ENCODE data around the gene GPR31.

Gene GPR31

DNA sequence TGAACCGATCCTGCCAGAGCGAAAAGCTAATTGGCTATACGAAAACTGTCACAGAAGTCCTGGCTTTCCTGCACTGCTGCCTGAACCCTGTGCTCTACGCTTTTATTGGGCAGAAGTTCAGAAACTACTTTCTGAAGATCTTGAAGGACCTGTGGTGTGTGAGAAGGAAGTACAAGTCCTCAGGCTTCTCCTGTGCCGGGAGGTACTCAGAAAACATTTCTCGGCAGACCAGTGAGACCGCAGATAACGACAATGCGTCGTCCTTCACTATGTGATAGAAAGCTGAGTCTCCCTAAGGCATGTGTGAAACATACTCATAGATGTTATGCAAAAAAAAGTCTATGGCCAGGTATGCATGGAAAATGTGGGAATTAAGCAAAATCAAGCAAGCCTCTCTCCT lies 20.7 kb downstream of the GPR31 start:
- no peak for DNase-seq

DNA sequence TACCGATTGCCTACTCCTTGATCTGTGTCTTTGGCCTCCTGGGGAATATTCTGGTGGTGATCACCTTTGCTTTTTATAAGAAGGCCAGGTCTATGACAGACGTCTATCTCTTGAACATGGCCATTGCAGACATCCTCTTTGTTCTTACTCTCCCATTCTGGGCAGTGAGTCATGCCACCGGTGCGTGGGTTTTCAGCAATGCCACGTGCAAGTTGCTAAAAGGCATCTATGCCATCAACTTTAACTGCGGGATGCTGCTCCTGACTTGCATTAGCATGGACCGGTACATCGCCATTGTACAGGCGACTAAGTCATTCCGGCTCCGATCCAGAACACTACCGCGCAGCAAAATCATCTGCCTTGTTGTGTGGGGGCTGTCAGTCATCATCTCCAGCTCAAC lies 21.4 kb downstream of the GPR31 start:
- no peak for DNase-seq

- DNase-seq = no peak
Observed at GRCh38 chr6:167134448-167135328, 23.1 kb downstream of the GPR31 start.

DNA sequence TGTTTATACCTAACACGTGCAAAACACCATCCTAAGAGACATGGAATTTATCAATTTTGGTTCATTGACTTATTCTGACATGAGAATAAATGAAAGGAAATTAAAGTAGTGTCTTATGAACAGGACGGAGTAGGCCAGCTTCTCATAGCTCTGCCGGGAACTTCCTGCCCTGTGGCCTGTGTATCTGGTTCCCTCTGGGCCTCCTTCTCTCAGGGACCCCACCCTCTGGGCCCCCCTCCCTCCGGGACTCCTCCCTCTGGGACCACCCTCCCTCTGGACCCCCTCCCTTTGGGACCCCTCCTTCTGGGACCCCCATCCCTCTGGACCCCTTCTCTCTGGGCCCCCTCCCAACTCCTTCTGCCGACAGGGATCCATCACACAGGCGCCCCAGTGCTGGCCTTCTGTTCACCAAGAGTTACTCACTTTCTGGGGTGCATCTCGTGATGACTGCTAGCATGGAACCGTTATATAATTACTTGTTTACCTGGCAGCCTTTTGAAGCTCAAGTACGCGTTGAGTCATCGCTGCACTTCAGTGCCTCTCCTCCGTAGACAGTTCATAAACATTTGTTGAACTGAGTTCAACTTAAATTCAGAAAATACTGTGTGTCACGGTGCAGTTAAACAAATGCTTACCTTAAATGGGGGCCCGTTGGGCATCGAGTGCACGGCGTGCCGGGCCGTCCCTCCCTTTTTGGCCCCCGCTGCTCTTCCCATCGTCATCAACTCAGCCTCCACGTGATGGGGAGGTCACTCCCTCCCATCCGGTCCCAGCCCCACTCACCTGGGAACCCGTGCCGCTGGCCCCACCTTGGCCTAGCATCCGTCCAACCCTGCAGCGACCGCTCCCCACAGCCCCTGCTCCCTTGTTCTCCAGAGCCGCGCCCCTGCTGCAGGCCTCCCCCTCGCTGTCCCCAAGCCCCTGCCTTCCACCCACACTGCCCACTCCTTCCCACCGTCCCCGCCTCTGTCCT lies 26.8 kb downstream of the GPR31 start:
- no peak for DNase-seq

DNA sequence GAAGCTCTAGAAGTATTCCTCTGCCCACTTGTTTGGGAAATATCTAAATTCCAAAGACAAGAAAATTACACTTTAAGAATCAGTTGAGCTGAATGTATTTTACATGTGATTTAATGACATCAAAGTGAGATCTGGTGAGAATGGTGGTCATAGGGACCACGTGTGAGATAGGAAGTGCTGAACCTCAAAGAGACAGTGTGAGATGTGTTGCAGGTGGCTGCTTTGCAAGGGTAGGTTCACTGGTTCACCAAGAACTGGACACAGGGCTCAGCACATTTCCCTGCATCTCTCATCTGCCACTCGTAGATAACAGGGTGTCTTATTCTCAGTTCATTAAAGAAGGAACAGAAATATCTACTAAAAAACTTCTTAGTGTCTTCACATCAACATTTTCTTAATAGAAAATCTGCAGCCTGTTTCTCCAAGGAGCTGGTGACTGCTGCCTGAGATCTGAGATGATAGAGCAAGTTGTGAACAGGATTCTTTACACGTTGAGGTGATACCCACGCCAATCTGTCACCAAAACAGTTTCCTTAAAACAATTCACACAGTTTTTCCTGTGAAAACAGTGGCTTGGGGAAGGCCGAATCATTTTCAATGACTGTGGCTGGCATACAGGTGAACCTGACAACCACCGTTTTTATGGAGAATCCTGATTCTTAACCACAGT lies 27.6 kb downstream of the GPR31 start:
- DNase-seq = no peak

GRCh38 chr6:167129562-167129961 lies 28.2 kb downstream of the GPR31 start:
- DNase-seq = no peak

- no peak for DNase-seq
Observed at GRCh38 chr6:167129159-167129558, 28.6 kb downstream of the GPR31 start.

DNA sequence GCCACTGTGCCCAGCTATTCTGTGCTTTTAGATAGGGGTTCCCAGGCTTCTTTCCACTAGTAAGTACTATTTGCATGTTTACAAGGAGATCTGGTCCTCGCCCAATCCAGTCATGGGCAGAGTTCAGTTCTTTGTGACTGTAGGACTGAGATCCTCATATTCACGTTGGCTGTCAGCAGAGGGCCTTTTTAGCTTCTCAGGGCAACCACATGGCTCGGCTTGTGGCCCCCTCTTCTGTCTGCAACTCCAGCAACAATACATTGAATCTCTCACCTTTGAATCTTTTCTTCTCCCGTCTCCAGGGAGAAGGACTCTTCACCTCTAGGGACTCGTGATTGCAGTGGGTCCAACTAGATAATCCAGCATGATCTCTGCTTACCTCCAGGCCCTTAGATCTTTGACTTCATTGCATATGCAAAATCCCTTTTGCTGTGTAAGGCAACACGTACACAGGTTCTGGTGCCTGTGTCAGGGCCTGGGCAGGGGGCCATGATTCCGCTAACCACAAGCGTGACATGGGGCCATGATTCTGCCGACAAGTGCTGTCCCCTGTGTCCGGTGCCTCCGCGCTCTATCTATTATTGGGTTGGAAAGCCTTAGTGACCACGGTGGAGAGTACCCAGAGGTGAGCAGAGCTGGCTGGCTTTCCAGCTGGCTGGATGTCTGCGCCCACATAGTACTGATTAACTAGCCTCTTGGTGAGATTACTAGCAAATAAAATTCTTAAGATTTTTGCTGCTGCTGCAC lies 29.8 kb downstream of the GPR31 start:
- no peak for DNase-seq

- no peak for DNase-seq
Observed at GRCh38 chr6:167125855-167126349, 31.9 kb downstream of the GPR31 start.

- no peak for DNase-seq
Observed at GRCh38 chr6:167125410-167125809, 32.4 kb downstream of the GPR31 start.

DNA sequence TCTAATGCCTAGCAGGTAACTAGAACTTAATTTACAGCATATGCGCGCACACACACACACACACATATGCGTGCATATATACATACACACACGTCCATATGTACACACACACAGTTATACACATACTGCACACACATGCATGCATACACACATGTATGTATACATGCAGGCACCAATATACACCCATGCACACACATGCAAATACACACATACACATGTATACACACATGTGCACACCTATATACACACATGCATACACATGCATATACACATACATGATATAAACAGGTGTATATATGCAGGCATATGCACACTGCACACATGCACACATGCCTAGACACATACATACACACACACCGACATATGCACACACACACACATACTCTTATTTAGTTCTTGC lies 33.0 kb downstream of the GPR31 start:
- DNase-seq = no peak

DNA sequence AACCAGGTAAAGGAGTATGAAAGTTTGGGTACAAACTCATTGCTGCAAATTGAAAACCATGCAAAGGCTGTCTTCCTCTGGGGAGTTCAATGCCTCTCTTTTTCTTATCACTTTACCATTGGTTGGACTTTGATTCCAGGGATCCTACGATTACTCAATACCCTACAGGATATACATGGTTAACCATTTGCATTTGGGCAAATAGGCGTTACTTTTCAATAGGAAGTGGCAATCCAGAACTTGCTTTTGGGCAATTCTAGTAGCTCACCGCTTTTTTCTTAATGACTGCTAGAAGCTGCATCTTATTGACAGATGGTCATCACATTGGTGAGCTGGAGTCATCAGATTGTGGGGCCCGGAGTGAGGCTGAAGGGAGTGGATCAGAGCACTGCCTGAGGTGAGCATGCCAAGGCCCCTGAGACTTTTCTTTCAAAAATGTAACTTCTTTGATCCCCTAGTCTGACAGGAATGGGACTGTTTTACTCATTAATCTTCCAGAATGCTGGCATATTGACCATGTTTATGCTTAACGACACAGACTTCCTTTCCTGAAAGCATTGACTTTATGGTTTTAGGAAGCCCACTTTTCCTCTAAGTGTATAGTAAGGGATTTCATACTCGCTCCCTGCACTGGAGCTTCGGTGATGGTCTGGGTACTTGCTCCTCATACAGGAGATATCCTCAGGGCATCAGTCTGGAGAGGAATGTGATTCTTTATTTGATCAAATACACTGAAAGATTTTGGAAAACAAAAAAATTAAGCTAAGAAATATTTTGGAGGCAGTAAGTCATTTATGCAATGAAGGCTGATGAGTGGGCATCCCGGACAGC lies 34.7 kb downstream of the GPR31 start, which contains the start of gene CCR6:
Gene CCR6 (plus strand): TSS at position 270 of the 831 bp plus-strand sequence. CDS start 13,039 bp downstream, outside the sequence.
- no peak for DNase-seq

DNA sequence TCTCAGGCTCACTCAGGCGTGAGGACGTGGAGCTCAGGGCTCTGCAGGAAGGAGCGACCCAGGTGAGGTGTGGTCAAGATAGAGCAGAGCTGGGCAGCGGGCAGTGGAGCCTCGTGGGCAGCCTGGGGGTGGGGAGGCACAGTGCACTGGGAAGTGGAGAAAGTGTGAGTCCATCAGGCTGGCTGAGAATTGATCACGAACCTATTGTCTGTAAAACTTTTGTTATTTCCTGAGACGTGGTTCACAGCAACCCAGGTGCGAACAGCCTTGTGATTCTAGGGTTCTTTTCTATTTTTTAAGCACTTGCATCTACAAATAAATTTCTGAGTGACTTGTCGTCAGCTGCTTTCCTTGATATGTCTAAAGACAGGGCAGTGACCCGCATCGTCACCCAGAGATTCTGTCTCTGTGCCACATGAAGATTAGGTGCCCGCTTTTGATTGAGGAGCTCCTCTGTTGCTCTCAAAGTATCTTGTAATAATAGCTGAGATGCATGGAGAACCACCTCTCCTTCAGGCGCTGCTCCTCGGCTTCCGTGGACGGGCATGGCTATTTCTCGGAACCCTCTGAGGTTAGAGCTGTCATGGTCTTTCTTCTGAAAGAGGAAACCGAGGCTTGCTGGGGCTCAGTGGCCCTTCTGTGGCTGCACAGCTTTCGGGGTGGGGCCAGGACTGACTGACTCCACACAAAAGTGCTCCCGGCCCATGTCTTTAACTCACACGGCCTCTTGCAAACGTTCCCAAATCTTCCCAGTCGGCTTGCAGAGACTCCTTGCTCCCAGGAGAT lies 35.5 kb downstream of the GPR31 start:
- no peak for DNase-seq

- DNase-seq = no peak
Observed at GRCh38 chr6:167121335-167121841, 36.4 kb downstream of the GPR31 start.

DNA sequence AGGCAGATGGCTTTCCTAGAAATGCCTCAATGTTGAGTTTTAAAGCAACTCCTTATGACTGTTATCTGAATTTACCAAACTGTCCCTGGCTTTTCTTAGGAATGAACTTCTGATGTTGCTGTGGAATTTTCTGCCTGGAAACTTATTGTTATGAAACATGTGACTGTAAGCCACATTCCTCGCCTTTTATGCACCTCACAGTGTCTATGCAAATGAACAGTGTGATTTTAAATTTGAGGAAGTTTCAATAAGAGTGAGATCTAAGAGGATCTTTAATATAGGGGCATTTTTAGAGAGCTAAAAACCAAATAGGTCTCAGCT lies 37.2 kb downstream of the GPR31 start:
- no peak for DNase-seq

- no peak for DNase-seq
Observed at GRCh38 chr6:167119670-167120582, 37.9 kb downstream of the GPR31 start.

DNA sequence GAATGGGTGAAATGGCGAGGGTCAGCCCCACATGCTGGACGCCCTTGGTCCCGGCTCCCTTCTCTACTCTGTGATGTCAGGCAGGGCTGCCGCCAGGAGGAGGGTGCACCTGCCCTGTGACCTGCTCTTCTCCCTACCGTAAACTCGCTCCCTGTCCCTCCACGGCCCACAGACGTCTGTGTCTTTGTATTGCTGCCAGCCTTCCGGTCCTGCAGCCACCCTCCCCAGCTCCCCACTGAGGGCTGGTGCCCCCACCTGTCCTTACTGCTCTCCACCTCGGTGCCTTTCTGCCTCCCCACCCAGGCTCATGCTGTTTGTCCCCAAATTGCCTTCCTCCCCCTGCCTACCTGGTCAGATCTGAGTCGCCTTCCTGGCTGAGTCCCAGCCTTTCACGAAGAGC lies 38.9 kb downstream of the GPR31 start:
- no peak for DNase-seq

DNA sequence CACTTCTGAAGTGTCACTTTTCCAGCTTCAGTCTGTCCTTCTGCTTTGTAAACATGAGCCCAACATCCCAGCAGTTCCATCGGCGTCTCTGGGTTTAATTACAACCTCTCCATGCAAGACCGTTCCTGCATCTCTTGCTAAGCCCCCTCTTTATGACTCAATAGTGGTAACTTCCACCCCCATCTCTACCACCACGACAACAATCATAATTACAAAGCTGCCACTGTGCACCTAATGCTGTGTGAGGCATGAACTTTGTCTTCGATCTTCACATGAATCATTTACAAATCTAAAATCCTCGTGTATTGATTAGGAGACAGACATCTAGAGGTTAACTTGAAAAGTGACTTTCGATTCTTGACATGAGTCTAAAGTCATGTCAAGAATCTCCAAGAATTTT lies 39.8 kb downstream of the GPR31 start:
- DNase-seq = no peak

DNA sequence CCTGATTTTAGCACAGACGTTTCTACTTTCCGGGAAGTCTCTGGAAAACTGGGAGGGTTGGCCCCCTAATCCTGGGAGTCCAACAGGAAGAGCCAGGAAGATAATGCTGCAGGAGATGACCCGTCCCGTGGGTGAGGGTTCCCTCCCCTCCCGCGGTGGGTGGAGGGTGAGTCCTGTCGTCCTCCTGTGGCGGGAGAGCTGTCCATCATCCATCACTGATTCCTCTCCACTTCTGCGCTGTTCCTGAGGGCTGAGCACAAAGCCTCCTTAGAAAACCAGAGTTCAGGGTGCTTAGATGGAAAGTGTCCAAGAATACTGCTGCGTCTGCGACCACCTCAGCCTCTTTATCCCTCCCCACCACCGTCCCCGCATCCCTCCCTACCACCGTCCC lies 40.9 kb downstream of the GPR31 start:
- no peak for DNase-seq

Measured in AML-193 (cell line).